Activated CD4-positive, alpha-beta T cell treated with anti-CD3 and anti-CD28 coated beads, Interleukin-2, amount 50 U/mL, for 16 hours (primary cell): ENCODE data around the gene RAP1GAP.

Experiments used
- DNase-seq: peaks from one replicate; pipeline ENCODE4 v3.0.0-alpha.2; 2020

The RAP1GAP gene

DNA sequence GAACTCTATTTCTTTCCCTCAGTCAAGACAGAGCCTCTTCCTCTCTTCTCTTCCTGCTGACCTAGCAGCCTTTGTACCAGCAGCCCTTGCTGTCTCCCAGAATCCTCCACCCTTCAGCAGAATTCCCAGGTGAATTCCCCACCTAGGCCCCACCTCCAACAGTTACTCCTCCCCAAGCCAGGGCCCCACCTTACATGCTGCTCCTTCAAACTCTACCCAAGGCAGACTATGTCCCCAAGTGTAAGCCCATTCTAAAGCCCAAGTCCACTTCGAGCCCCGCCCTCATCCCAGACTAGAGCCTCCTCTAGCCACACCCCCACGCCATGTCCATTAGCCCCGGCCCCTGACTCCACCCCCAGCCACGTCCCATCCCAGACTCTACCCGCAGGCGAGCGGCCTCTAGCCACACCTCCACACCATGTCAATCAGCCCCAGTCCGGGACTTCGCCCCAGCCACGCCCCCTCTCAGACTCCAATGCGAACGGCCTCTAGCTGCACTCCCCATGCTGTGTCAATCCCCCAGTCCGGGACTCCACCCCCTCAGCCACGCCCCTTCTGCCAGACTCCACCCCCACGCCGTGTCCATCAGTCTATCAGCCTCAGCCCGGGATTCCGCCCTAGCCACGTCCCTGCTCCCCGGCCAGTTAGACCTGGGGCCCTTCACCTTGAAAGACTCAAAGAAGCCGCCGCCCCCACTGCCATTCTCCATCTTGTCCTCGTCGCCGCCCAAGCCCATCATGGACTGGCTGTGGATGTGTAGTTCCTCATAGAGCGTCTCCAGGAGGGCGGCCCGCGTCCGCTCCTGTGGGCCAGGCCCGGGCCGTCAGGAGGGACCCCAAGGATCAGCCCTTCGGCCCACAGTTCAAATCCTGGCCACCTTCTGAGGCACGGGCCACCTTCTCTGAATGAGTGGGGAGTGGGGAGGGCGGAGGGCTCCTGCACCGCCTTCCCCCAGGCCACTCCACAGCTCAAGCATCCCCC lies 61.3 kb downstream of the RAP1GAP start:
- peak; percentile 71 for DNase-seq

DNA sequence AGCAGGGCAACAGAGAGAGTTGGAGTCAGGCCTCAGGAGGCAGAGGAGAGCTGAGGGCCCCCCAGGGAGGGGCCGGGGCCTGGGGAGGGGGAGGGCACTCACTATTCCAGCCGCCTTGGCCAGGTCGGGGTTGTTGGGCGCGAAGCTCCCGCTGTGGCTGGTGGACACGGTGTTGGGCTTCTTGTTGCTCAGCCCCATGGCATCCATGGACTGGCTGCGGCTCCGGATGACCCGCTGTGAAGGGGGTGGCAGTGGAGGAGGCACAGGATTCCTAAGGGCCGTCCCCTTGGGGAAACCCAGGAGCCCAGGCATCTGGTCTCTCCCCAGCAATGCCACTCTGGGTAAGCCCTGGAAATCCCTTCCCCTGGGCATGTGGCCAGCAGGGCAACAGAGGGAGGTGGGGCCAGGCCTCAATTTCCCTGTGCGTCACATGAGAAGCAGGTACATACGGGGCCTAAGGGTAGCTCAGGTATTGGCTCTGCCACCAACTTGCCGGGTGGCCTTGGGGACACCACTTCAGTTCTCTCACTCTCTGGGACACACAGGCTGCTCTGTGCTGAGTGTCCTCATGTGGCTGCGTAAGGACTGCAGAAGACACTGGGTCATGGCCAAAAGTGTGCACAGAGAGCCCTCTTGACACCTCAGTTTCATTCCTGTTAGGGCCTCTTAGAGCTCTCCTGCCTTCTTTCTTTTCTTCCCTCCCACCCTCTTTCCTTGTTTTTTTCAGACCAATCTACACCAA lies 63.0 kb downstream of the RAP1GAP start:
- DNase-seq, result no peak

DNA sequence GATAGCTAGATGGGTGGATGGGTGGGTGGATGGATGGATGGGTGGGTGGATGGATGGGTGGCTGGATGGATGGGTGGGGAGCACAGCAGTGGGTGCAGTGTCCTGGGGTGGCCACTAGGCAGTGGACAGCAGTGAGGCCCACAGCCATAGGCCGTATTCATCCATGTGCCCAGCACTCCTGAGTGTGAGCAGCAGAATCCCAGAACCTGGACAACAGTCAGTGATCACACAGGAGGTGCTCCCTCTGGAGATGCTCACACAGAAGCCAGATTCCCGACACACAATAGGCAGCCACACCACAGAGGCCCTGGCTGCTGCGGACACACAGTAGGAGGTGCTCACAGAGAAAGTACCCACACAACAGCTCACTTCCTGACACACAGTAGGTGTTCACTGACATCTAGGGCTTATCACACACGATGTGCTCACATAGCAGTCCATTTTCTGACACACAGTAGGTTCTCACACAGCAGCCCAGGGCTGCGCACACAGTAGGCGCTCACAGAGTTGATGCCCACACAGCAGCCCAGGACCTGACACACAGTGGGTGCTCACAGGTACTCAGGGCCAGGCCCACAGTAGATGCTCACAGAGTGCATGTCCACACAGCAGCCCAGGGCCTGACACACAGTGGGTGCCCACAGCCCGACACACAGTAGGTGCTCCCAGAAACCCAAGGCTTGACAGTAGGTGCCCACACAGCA lies 64.0 kb downstream of the RAP1GAP start:
- DNase-seq, result no peak

DNA sequence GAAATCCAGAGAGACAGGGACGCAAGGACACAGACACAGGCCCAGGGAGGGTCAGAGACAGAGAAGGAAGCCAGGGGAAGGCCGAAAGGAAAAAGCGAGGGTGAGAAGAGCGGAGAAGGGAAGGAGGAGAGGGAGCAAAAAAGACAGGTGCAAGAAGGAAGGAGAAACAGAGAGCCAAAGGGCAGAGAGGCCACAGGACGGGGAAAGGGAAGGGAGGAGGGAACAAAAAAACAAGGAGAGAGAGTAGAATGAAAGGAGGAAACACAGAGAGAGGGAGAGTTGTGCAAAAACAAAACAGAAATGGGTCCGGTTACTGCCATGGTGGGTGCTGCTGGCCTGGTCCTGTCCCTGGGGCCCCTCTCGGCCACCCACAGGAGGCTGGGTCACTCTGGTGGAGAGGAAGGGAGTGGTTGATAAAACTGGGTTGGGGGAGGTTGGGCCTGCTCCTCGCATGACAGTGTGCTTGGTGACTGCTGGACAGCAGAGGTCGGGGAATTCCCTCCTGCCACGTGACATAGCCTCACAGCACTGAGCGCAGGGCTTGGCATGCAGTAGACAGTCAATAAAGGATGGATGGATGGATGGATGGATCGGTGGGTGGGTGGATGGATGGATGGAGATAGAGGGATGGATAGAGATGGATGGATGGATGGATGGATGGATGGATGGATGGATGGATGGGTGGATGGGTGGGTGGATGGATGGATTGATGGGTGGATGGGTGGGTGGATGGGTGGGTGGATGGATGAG lies 64.8 kb downstream of the RAP1GAP start:
- DNase-seq, result no peak

GRCh38 chr1:21603177-21604138 lies 65.7 kb downstream of the RAP1GAP start:
- no peak for DNase-seq

- no peak for DNase-seq
These were observed 67.7 kb downstream of the RAP1GAP start for GRCh38 chr1:21601278-21602048.

GRCh38 chr1:21599402-21599801 lies 69.8 kb downstream of the RAP1GAP start:
- no peak for DNase-seq

DNA sequence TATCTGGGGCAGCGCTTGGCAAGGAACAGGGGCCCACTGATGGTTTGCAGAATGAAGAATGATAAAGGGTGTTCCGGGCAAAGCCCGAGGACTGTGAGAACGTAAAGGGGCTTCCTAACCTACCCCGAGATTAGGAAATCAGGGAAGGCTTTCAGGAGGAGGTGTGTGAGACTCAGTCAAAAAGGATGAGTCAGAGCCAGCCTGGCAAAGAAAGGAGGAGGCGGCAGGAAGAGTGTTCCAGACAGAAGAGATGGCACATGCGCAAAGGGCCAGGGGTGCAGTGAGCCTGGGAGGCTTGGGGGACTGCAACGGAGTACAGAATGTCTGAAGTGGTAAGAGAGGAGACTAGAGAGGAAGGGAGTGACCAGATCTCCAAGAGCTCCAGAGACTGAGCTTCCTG lies 70.3 kb downstream of the RAP1GAP start:
- no peak for DNase-seq

GRCh38 chr1:21598417-21598816 lies 70.7 kb downstream of the RAP1GAP start:
- no peak for DNase-seq

DNA sequence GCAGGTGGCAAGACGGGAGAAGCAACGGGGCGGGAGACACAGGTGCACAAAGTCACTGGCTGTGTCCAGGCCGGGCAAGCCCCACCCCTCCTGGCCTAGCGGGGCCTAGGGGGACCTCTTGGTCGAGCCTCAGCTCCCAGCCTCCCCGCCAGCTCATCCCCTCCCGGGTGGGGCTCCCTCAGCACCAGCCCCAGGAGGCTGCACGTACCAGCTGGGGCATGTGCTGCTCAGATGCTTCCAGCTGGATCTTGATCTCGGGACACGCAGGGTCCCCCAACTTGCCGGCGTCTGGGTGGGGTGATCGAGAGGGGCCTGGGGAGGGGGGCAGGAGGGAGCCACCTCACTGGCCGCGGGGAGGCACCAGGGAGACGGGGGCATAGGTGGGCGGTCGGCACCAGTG lies 71.4 kb downstream of the RAP1GAP start:
- no peak for DNase-seq

DNA sequence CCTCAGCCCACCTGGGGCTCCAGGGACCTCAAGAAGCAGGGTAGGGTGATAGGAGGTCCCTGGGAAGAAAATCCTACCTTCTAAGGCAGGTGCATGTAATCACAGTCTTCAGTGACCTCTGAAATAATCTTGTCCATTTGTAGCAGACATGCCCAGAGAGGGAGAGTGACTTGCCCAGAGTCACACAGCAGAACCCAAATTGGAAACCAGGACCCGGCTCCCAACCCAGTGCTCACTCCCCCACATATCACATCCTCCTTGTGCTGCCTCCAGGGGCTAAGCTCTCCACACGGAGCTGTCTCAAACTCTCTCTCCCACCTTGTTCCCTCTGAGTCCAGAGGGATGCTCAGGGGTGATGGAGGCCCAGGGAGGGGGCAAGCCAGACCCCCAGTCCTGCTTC lies 72.5 kb downstream of the RAP1GAP start:
- no peak for DNase-seq

- DNase-seq, result no peak
These were observed 73.0 kb downstream of the RAP1GAP start for GRCh38 chr1:21596174-21596573.

DNA sequence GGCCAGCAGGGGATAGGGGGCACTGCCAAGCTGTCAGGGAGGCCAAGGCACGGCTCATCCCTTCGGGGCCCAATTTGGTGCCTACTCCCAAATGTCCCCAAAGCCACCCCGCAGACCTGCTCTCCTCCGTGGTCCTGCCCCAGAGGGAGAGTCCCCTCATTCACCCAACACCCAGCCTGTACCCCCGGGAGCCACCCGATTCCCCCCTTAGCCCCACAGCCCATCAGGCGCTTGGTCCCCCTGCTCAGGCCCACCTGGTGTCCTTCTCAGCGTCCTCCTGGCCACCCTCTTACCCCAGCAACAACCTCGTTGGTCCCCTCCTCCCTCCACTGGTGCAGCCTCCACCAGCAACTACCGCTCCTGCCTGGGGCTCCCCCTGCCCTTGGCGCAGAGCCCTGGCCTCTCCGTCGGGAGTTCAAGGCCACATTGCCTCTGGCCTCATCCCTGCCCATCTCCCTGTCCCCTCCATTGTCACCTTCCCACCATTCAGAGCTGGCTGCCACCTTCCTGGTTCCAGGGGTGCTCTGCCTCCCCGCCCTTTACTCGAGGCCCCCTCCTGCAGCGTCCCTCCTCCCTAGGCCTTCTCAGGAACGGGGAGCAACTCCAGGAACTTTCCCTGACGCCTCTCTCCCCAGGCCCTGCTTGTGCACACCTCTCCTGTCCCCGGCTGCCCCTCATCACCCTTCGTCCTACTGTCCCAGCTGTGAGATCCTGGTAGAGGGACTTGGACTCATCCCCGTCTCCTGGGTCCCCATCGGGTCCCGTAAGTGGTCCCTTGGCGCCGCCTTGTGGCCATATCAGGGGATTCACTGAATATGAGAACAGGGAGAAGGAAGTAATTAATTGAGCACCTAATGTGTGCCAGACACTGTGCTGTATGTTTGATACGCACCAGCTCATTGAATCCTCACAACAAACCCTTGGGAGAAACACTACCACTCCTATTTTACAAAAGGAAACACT lies 73.9 kb downstream of the RAP1GAP start:
- DNase-seq, result peak; percentile 72

GRCh38 chr1:21594501-21594900 lies 74.7 kb downstream of the RAP1GAP start:
- DNase-seq, result no peak

- DNase-seq, result no peak
These were observed 75.9 kb downstream of the RAP1GAP start for GRCh38 chr1:21593231-21593630.

GRCh38 chr1:21592086-21592865 lies 76.9 kb downstream of the RAP1GAP start:
- no peak for DNase-seq

DNA sequence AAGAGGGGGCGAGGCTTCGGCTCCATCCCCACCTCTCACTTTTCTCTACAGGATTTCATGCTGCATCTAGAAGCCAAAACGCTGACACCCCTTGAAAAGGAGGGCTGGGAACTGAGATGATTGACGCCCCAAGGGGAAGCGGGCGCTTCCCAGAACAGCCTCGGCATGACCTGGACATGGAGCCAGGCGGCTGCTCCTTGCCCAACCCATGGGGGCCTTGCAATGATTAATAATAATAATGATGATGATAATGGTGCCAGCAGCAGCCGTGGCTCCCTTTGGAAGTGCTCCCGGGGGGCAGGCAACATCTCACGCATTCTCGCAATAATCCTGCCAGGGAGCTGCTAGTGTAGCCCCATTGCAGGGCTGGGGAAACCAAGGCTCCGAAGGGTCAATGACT lies 78.2 kb downstream of the RAP1GAP start:
- no peak for DNase-seq

DNA sequence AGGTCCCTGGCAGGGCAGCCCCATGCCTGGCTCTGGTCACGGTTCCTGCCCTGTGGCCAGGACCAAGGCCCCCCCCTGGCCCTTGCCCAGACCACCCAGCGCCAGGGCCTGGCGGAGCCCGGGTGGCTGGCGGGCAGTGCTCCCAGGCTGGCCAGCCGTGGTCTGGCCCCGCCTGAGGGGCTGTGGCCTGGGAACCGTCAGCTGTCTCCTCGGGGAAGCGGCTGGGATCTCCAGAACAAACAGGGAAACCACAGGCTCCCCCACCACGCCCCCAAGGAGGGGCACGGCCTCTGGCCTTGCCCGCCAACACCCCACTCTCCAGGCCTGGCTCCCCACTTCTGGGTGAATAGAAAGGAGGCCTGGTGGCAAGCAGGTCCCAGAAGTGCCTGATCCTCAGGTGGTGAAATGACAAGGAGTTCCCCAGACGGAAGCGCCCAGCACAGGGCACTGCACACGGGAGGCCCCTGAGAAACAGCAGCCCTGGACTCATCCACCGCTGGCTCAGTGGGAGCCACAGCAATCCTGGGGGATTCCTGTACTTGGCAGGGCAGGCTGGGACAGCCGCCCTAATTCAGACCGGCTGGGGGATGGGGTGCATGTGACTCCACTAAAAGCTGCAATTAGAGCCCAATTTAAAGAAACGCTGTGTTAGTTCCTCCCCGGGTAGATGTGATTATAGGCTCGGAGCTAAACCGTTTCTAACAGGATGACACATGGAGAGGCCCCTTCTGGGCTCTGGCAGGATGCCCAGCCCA lies 78.9 kb downstream of the RAP1GAP start:
- no peak for DNase-seq
